GM19193 (cell line): ENCODE results near the gene FOXD4L1.
"Not testable (repeated sequence)": the region's sequence is repeated elsewhere in the genome, so short reads cannot be mapped to it uniquely, and the experiment has no call there.

Source experiments
- POLR2A ChIP-seq: IDR thresholded peaks from 4 replicates; pipeline ENCODE4 v1.6.1; 2011; ENCODE audit not compliant: insufficient read depth, insufficient read length; ENCODE audit errors: extremely low read depth

The FOXD4L1 gene

DNA sequence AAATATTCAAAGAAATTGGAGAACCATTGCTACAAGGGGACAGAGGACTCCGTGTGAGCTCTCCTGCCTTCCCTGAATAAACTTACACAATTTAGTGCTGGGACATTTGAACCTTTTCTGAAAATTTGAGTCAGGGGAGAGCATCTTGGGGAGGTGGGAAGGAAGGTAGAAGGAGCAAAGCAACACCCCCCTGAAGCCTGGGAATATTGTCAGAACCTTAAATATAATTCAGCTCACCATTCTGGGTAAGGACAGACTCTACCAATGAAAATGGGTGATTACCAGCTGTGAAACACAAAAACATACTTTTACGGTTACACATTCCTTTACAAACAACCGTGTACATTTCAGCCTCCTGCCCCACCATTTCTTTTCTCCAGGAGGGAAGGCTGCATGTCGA lies at the start of gene FOXD4L1:
TSS of gene FOXD4L1 (plus strand) at position 301 of the 400 bp plus-strand sequence. CDS start 592 bp downstream, outside the sequence.
- not testable (repeated sequence) for TF ChIP-seq POLR2A
